ENCODE data around the gene LCN9. TPM values are rescaled to one million over a fixed set of nuclear protein-coding genes. Genes with fewer than 3 reads are reported as not detected.

LCN9 gene
- total RNA-seq, 1 donor from 2014 or later, result not detected

Other genes with a start within 250 kb of the LCN9 start
- 1.0 and 1.1 TPM in 2 replicates for gene PPP1R26, start 183.5 kb upstream of the LCN9 start, total RNA-seq
- gene MRPS2, start 162.6 kb upstream of the LCN9 start, total RNA-seq, result 38.9 TPM in 2 replicates
- not detected in 2 replicates for gene LCN1, start 141.9 kb upstream of the LCN9 start, total RNA-seq
- gene OBP2A, start 117.2 kb upstream of the LCN9 start, total RNA-seq, result not detected in 2 replicates
- not detected in 2 replicates for gene PAEP, start 101.6 kb upstream of the LCN9 start, total RNA-seq
- gene GLT6D1, start 23.8 kb upstream of the LCN9 start, total RNA-seq, result not detected in 2 replicates
- not detected in 2 replicates for gene SOHLH1, start 36.2 kb downstream of the LCN9 start, total RNA-seq
- not detected in 2 replicates for gene KCNT1, start 38.9 kb downstream of the LCN9 start, total RNA-seq
- 24.7 TPM in 2 replicates for gene CAMSAP1, start 244.2 kb downstream of the LCN9 start, total RNA-seq

Measured in T-helper 2 cell treated with Interferon-gamma antibody and Interleukin-4, amounts not matched to agents 100 ng/mL and 5 ng/mL, for 36 hours (primary cell).